ENCODE results near the gene BSDC1. TPM values are rescaled to one million over a fixed set of nuclear protein-coding genes. Genes with fewer than 3 reads are reported as not detected.

The BSDC1 gene
- polyA plus RNA-seq, 1 donor = 57.2 TPM

GRCh38 chr1:32336963-32337675 is 57.1 kb downstream of the BSDC1 start:
- H3K9me3 ChIP-seq (ENCODE audit: control insufficient read depth, low read depth, low read length) = no peaks in the 10 kb centered on the region
- no peak for DNase-seq
- WGBS (ENCODE audit: insufficient coverage, low lambda C conversion rate) = no CpG with 5 or more reads among the region's 8 CpGs
- H3K4me1 ChIP-seq (ENCODE audit: control insufficient read depth, insufficient read depth, low read length) = peaks cover 37% of the 10 kb centered on the region
- H3K4me3 ChIP-seq (ENCODE audit: low read length) = no peak overlapping the region
- H3K27me3 ChIP-seq (ENCODE audit: control insufficient read depth, insufficient read depth, low read length) = no peaks in the 10 kb centered on the region
- peaks cover 25% of the 10 kb centered on the region for H3K36me3 ChIP-seq (ENCODE audit: control insufficient read depth, insufficient read depth, low read length)
- H3K27ac ChIP-seq (ENCODE audit: low read length) = no peak overlapping the region

GRCh38 chr1:32336591-32336932 is 57.7 kb downstream of the BSDC1 start:
- no CpG with 5 or more reads among the region's 15 CpGs for WGBS (ENCODE audit: insufficient coverage, low lambda C conversion rate)
- Histone ChIP-seq H3K27ac (ENCODE audit: low read length) (no peak overlapping the region), H3K4me1 (ENCODE audit: control insufficient read depth, insufficient read depth, low read length) (peaks cover 34% of the 10 kb centered on the region), H3K27me3 (ENCODE audit: control insufficient read depth, insufficient read depth, low read length) (no peaks in the 10 kb centered on the region), H3K9me3 (ENCODE audit: control insufficient read depth, low read depth, low read length) (no peaks in the 10 kb centered on the region), H3K36me3 (ENCODE audit: control insufficient read depth, insufficient read depth, low read length) (peaks cover 30% of the 10 kb centered on the region), H3K4me3 (ENCODE audit: low read length) (peak overlapping the region; percentile 34)
- no peak for DNase-seq

- H3K27ac ChIP-seq (ENCODE audit: low read length) = peak within 1 kb of the TSS; percentile 36
- H3K27me3 ChIP-seq (ENCODE audit: control insufficient read depth, insufficient read depth, low read length) = no peaks in the 10 kb centered on the region
- H3K9me3 ChIP-seq (ENCODE audit: control insufficient read depth, low read depth, low read length) = no peaks in the 10 kb centered on the region
- H3K4me3 ChIP-seq (ENCODE audit: low read length) = peak within 1 kb of the TSS; percentile 71
- H3K4me1 ChIP-seq (ENCODE audit: control insufficient read depth, insufficient read depth, low read length) = peaks cover 34% of the 10 kb centered on the region
- WGBS (ENCODE audit: insufficient coverage, low lambda C conversion rate) = no CpG with 5 or more reads among the region's 95 CpGs
- peaks cover 36% of the 10 kb centered on the region for H3K36me3 ChIP-seq (ENCODE audit: control insufficient read depth, insufficient read depth, low read length)
- DNase-seq = peak; percentile 60 to 80
Measured at GRCh38 chr1:32335790-32336590, 58.3 kb downstream of the BSDC1 start, which contains the start of gene MARCKSL1. Gene MARCKSL1 (minus strand): TSS chr1:32336233. CDS start chr1:32336033, 200 bp downstream.

- H3K4me1 ChIP-seq (ENCODE audit: control insufficient read depth, insufficient read depth, low read length) = peaks cover 34% of the 10 kb centered on the region
- no CpG with 5 or more reads among the region's 34 CpGs for WGBS (ENCODE audit: insufficient coverage, low lambda C conversion rate)
- H3K27ac ChIP-seq (ENCODE audit: low read length) = peak overlapping the region; percentile 36
Measured at GRCh38 chr1:32335535-32335789, 58.8 kb downstream of the BSDC1 start.

GRCh38 chr1:32334864-32335534 is 59.2 kb downstream of the BSDC1 start:
- Histone ChIP-seq H3K27ac (ENCODE audit: low read length) (peak overlapping the region; percentile 36), H3K4me3 (ENCODE audit: low read length) (peak overlapping the region; percentile 71), H3K27me3 (ENCODE audit: control insufficient read depth, insufficient read depth, low read length) (no peaks in the 10 kb centered on the region), H3K9me3 (ENCODE audit: control insufficient read depth, low read depth, low read length) (no peaks in the 10 kb centered on the region), H3K4me1 (ENCODE audit: control insufficient read depth, insufficient read depth, low read length) (peaks cover 34% of the 10 kb centered on the region), H3K36me3 (ENCODE audit: control insufficient read depth, insufficient read depth, low read length) (peaks cover 46% of the 10 kb centered on the region)
- peak; percentile 48 to 67 for DNase-seq
- WGBS (ENCODE audit: insufficient coverage, low lambda C conversion rate) = no CpG with 5 or more reads among the region's 46 CpGs

More at GRCh38 chr1:32335535-32335789, 58.8 kb downstream of the BSDC1 start:
- DNase-seq = no peak
- Histone ChIP-seq H3K36me3 (ENCODE audit: control insufficient read depth, insufficient read depth, low read length) (peaks cover 41% of the 10 kb centered on the region), H3K27me3 (ENCODE audit: control insufficient read depth, insufficient read depth, low read length) (no peaks in the 10 kb centered on the region), H3K4me3 (ENCODE audit: low read length) (peak overlapping the region; percentile 71), H3K9me3 (ENCODE audit: control insufficient read depth, low read depth, low read length) (no peaks in the 10 kb centered on the region)

- peak in 1 of 2 donors; percentile 41 for DNase-seq
- Histone ChIP-seq H3K27me3 (ENCODE audit: control insufficient read depth, insufficient read depth, low read length) (no peaks in the 10 kb centered on the region), H3K4me1 (ENCODE audit: control insufficient read depth, insufficient read depth, low read length) (peaks cover 34% of the 10 kb centered on the region), H3K27ac (ENCODE audit: low read length) (peak overlapping the region; percentile 36), H3K9me3 (ENCODE audit: control insufficient read depth, low read depth, low read length) (no peaks in the 10 kb centered on the region), H3K36me3 (ENCODE audit: control insufficient read depth, insufficient read depth, low read length) (peaks cover 52% of the 10 kb centered on the region), H3K4me3 (ENCODE audit: low read length) (peak overlapping the region; percentile 71)
- no CpG with 5 or more reads among the region's 9 CpGs for WGBS (ENCODE audit: insufficient coverage, low lambda C conversion rate)
Measured at GRCh38 chr1:32334274-32334861, 59.9 kb downstream of the BSDC1 start.

- WGBS (ENCODE audit: insufficient coverage, low lambda C conversion rate) = no CpG with 5 or more reads among the region's 3 CpGs
- no peak for DNase-seq
- H3K36me3 ChIP-seq (ENCODE audit: control insufficient read depth, insufficient read depth, low read length) = peaks cover 62% of the 10 kb centered on the region
- no peak overlapping the region for H3K27ac ChIP-seq (ENCODE audit: low read length)
- H3K9me3 ChIP-seq (ENCODE audit: control insufficient read depth, low read depth, low read length) = no peaks in the 10 kb centered on the region
- no peak overlapping the region for H3K4me3 ChIP-seq (ENCODE audit: low read length)
- H3K4me1 ChIP-seq (ENCODE audit: control insufficient read depth, insufficient read depth, low read length) = peaks cover 27% of the 10 kb centered on the region
- no peaks in the 10 kb centered on the region for H3K27me3 ChIP-seq (ENCODE audit: control insufficient read depth, insufficient read depth, low read length)
Measured at GRCh38 chr1:32333251-32333963, 60.8 kb downstream of the BSDC1 start.

- H3K27me3 ChIP-seq (ENCODE audit: control insufficient read depth, insufficient read depth, low read length) = no peaks in the 10 kb centered on the region
- no CpG with 5 or more reads among the region's 3 CpGs for WGBS (ENCODE audit: insufficient coverage, low lambda C conversion rate)
- peaks cover 71% of the 10 kb centered on the region for H3K36me3 ChIP-seq (ENCODE audit: control insufficient read depth, insufficient read depth, low read length)
- DNase-seq = peak; percentile 29 to 57
- H3K4me1 ChIP-seq (ENCODE audit: control insufficient read depth, insufficient read depth, low read length) = peaks cover 20% of the 10 kb centered on the region
- no peak overlapping the region for H3K27ac ChIP-seq (ENCODE audit: low read length)
- no peaks in the 10 kb centered on the region for H3K9me3 ChIP-seq (ENCODE audit: control insufficient read depth, low read depth, low read length)
- H3K4me3 ChIP-seq (ENCODE audit: low read length) = no peak overlapping the region
Measured at GRCh38 chr1:32332290-32333079, 61.8 kb downstream of the BSDC1 start.

- H3K36me3 ChIP-seq (ENCODE audit: control insufficient read depth, insufficient read depth, low read length) = peaks cover 79% of the 10 kb centered on the region
- H3K27ac ChIP-seq (ENCODE audit: low read length) = no peak overlapping the region
Measured at GRCh38 chr1:32331549-32331948, 62.7 kb downstream of the BSDC1 start.

More at GRCh38 chr1:32331549-32331948, 62.7 kb downstream of the BSDC1 start:
- Histone ChIP-seq H3K4me1 (ENCODE audit: control insufficient read depth, insufficient read depth, low read length) (peaks cover 17% of the 10 kb centered on the region), H3K27me3 (ENCODE audit: control insufficient read depth, insufficient read depth, low read length) (no peaks in the 10 kb centered on the region), H3K4me3 (ENCODE audit: low read length) (no peak overlapping the region), H3K9me3 (ENCODE audit: control insufficient read depth, low read depth, low read length) (no peaks in the 10 kb centered on the region)
- no CpG with 5 or more reads among the region's 12 CpGs for WGBS (ENCODE audit: insufficient coverage, low lambda C conversion rate)
- no peak for DNase-seq

All from large intestine (tissue), 3 donors.